ENCODE measurements around the gene TMEM53. TPM values are rescaled to one million over a fixed set of nuclear protein-coding genes. Genes with fewer than 3 reads are reported as not detected.

The TMEM53 gene
- total RNA-seq, 1 experiment from 2014 or later = 22.9 TPM

DNA sequence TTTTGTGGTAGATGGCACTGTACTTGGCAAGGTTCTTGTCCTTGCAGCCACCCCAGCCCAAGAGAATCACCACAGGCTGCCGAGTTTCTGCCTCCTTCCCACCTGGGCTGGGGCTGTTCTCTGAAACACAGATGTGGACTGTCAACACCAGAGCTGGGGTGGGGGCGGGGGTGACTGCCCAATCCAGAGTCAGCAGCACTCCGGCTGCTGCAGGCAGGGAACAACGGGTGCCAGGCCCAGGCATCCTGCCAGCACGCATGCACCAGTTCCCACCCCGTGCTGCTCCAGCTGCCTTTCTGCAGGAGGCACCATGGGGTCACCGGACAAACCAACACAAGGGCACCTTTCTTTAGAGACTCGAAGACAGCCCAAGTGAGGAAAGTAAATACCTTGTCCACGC lies 14.1 kb downstream of the TMEM53 start:
- Histone ChIP-seq H3K27ac (ENCODE audit: low read length) (no peak overlapping the region), H3K9me3 (ENCODE audit: control insufficient read depth, insufficient read depth, low read depth, low read length) (no peaks in the 10 kb centered on the region), H3K4me1 (ENCODE audit: control insufficient read depth, insufficient read depth, low read length) (no peaks in the 10 kb centered on the region), H3K27me3 (ENCODE audit: control insufficient read depth, insufficient read depth, low read length) (no peaks in the 10 kb centered on the region), H3K36me3 (ENCODE audit: control insufficient read depth, insufficient read depth, low read length) (no peaks in the 10 kb centered on the region), H3K4me3 (ENCODE audit: low read depth in 2 of 2, low read length in 2 of 2) (no peak overlapping the region)
- no TSS peak for BruUV-seq (replicated peaks)
- TF ChIP-seq, protein P1, sequence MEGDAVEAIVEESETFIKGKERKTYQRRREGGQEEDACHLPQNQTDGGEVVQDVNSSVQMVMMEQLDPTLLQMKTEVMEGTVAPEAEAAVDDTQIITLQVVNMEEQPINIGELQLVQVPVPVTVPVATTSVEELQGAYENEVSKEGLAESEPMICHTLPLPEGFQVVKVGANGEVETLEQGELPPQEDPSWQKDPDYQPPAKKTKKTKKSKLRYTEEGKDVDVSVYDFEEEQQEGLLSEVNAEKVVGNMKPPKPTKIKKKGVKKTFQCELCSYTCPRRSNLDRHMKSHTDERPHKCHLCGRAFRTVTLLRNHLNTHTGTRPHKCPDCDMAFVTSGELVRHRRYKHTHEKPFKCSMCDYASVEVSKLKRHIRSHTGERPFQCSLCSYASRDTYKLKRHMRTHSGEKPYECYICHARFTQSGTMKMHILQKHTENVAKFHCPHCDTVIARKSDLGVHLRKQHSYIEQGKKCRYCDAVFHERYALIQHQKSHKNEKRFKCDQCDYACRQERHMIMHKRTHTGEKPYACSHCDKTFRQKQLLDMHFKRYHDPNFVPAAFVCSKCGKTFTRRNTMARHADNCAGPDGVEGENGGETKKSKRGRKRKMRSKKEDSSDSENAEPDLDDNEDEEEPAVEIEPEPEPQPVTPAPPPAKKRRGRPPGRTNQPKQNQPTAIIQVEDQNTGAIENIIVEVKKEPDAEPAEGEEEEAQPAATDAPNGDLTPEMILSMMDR (IDR thresholded peaks at IDR 0.05) = no peak
- TF ChIP-seq, protein P2, sequence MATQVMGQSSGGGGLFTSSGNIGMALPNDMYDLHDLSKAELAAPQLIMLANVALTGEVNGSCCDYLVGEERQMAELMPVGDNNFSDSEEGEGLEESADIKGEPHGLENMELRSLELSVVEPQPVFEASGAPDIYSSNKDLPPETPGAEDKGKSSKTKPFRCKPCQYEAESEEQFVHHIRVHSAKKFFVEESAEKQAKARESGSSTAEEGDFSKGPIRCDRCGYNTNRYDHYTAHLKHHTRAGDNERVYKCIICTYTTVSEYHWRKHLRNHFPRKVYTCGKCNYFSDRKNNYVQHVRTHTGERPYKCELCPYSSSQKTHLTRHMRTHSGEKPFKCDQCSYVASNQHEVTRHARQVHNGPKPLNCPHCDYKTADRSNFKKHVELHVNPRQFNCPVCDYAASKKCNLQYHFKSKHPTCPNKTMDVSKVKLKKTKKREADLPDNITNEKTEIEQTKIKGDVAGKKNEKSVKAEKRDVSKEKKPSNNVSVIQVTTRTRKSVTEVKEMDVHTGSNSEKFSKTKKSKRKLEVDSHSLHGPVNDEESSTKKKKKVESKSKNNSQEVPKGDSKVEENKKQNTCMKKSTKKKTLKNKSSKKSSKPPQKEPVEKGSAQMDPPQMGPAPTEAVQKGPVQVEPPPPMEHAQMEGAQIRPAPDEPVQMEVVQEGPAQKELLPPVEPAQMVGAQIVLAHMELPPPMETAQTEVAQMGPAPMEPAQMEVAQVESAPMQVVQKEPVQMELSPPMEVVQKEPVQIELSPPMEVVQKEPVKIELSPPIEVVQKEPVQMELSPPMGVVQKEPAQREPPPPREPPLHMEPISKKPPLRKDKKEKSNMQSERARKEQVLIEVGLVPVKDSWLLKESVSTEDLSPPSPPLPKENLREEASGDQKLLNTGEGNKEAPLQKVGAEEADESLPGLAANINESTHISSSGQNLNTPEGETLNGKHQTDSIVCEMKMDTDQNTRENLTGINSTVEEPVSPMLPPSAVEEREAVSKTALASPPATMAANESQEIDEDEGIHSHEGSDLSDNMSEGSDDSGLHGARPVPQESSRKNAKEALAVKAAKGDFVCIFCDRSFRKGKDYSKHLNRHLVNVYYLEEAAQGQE (IDR thresholded peaks at IDR 0.05; ENCODE audit: insufficient read depth in 1 of 2, low read depth in 2 of 2, low read length in 1 of 2) = no peak
- no peak for TF ChIP-seq TCF7L2 (IDR thresholded peaks at IDR 0.05; ENCODE audit: low read depth, low read length)
- no peak for TF ChIP-seq POLR2AphosphoS5 (IDR thresholded peaks at IDR 0.05; ENCODE audit: low read depth, low read length)
- no peak for TF ChIP-seq SIN3A (IDR thresholded peaks at IDR 0.05; ENCODE audit: borderline replicate concordance, insufficient read depth, low read depth, low read length)
- DNase-seq (ENCODE audit: low read depth, low spot score) (no peak), ATAC-seq (no peak)
- POLR2A ChIA-PET = no interaction called here
- CTCF ChIA-PET = interaction anchor here (0.7 kb wide), 1 partner anchor 26 kb away, joined by 5 read pairs; no protein-coding TSS in a partner anchor
- in situ Hi-C loops (cut with HindIII; ENCODE audit: low pct_unique_long_range_greater_than_20kb, low sequenced_read_pairs) = no loop called here
- intact Hi-C loops (cut with micrococcal nuclease; ENCODE audit: unreplicated experiment) = no loop called here

- TF ChIP-seq, protein P1 (IDR thresholded peaks at IDR 0.05) = no peak
- TF ChIP-seq SIN3A (IDR thresholded peaks at IDR 0.05; ENCODE audit: borderline replicate concordance, insufficient read depth, low read depth, low read length) (no peak), TCF7L2 (IDR thresholded peaks at IDR 0.05; ENCODE audit: low read depth, low read length) (no peak), POLR2AphosphoS5 (IDR thresholded peaks at IDR 0.05; ENCODE audit: low read depth, low read length) (no peak)
- Histone ChIP-seq H3K9me3 (ENCODE audit: control insufficient read depth, insufficient read depth, low read depth, low read length) (no peaks in the 10 kb centered on the region), H3K4me3 (ENCODE audit: low read depth in 2 of 2, low read length in 2 of 2) (no peak overlapping the region), H3K27me3 (ENCODE audit: control insufficient read depth, insufficient read depth, low read length) (no peaks in the 10 kb centered on the region), H3K4me1 (ENCODE audit: control insufficient read depth, insufficient read depth, low read length) (no peaks in the 10 kb centered on the region), H3K36me3 (ENCODE audit: control insufficient read depth, insufficient read depth, low read length) (no peaks in the 10 kb centered on the region), H3K27ac (ENCODE audit: low read length) (no peak overlapping the region)
- ChIA-PET CTCF (no interaction called here), POLR2A (no interaction called here)
- intact Hi-C loops (cut with micrococcal nuclease; ENCODE audit: unreplicated experiment) (no loop called here), in situ Hi-C loops (cut with HindIII; ENCODE audit: low pct_unique_long_range_greater_than_20kb, low sequenced_read_pairs) (no loop called here)
- ATAC-seq (no peak), DNase-seq (ENCODE audit: low read depth, low spot score) (no peak)
- no TSS peak for BruUV-seq (replicated peaks)
Measured at GRCh38 chr1:44659566-44659965, 14.7 kb downstream of the TMEM53 start.
